WTC11 (cell line): ENCODE data around the gene OTOS. TPM values are rescaled to one million over a fixed set of nuclear protein-coding genes. Genes with fewer than 3 reads are reported as not detected.

Experiments used
- total RNA-seq: library from RNA; stranded (reverse); gene quantifications from 3 replicates; pipeline ENCODE4 v1.2.3, GENCODE V29; 2021

The OTOS gene
- total RNA-seq, 1 experiment from 2014 or later: not detected

Other genes with a start within 250 kb of the OTOS start
- gene NDUFA10, start 115.3 kb downstream of the OTOS start, total RNA-seq: 127 to 138 TPM (median 136 TPM) in 3 replicates
- gene OR6B2, start 110.2 kb downstream of the OTOS start, total RNA-seq: not detected in 3 replicates
- not detected in 3 replicates for gene OR6B3, start 87.1 kb downstream of the OTOS start, total RNA-seq
- 140 to 142 TPM (median 141 TPM) in 3 replicates for gene COPS9, start 4.4 kb downstream of the OTOS start, total RNA-seq